Measurements from ENCODE around the gene NHEJ1. TPM values are rescaled to one million over a fixed set of nuclear protein-coding genes. Genes with fewer than 3 reads are reported as not detected.

The NHEJ1 gene
- total RNA-seq, 1 experiment from 2014 or later, result 28.4 TPM

DNA sequence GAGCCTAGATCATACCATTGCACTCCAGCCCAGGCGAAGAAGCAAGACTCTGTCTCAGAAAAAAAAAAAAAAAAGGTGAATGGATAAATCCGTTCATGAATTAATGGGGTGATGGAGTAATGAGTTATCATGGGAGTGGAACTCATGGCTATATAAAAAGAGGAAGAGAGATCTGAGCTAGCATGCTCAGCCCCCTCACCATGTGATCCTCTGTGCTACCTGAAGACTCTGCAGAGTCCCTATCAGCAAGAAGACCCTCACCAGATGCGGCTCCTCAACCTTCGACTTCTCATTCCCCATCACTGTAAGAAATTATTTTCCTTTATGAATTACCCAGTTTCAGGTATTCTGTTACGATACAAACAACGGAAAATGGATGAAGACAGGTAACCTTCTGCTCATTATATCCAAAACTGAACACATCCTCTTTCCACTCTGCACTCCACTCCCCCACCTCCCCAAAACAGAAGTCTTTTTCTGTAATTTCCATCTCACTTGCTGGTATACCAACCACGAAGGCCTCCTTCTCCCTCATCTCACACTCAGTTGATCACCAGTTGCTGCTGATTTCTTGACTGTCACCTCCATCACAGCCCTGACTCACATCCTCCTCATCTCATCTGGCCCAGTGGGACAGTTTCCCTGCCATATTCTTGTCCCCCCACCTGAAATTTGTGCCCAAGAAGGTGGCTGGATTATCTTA is 26.3 kb upstream of the NHEJ1 start:
- in situ Hi-C loops (cut with HindIII; ENCODE audit: low pct_unique_long_range_greater_than_20kb, low sequenced_read_pairs), result no loop called here

GRCh38 chr2:219184121-219184520 is 23.5 kb upstream of the NHEJ1 start:
- no peak for DNase-seq (ENCODE audit: low read depth, low spot score)
- in situ Hi-C loops (cut with HindIII; ENCODE audit: low pct_unique_long_range_greater_than_20kb, low sequenced_read_pairs), result no loop called here

More for the DNA sequence above, 26.3 kb upstream of the NHEJ1 start:
- no peak for DNase-seq (ENCODE audit: low read depth, low spot score)

DNA sequence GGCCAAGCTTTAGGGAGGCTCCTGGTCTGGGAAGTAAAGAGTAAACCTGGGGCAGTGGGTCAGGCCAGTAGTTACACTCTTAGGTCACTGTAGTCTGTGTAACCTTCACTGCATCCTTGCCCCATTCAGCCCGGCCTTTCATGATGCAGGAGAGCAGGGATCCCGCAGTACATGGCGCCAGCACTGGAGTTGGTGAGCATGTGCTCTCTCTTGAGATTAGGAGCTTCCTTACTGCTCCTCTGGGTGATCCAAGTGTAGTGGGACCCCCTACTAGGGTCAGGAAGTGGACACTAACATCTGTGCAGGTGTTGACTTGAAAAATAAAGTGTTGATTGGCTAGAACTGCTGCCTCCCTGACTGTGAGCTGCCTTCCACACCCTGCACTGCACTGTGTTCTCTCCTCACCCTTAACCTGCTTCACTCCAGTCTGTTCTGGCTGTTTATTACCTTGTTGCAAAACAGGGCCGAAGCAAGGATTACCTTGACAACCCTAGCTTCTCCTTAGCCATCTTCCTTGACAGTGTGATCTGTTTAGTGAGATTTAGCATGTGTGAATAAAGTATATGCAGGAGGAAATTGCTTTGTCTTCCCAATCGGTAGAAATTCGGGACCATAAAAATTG is 22.6 kb upstream of the NHEJ1 start:
- no peak for DNase-seq (ENCODE audit: low read depth, low spot score)
- in situ Hi-C loops (cut with HindIII; ENCODE audit: low pct_unique_long_range_greater_than_20kb, low sequenced_read_pairs), result no loop called here

GRCh38 chr2:219182331-219183150 is 21.9 kb upstream of the NHEJ1 start:
- in situ Hi-C loops (cut with HindIII; ENCODE audit: low pct_unique_long_range_greater_than_20kb, low sequenced_read_pairs), result no loop called here

GRCh38 chr2:219181531-219181930 is 20.9 kb upstream of the NHEJ1 start:
- no peak for DNase-seq (ENCODE audit: low read depth, low spot score)
- in situ Hi-C loops (cut with HindIII; ENCODE audit: low pct_unique_long_range_greater_than_20kb, low sequenced_read_pairs), result no loop called here

More at GRCh38 chr2:219182331-219183150, 21.9 kb upstream of the NHEJ1 start:
- no peak for DNase-seq (ENCODE audit: low read depth, low spot score)

DNA sequence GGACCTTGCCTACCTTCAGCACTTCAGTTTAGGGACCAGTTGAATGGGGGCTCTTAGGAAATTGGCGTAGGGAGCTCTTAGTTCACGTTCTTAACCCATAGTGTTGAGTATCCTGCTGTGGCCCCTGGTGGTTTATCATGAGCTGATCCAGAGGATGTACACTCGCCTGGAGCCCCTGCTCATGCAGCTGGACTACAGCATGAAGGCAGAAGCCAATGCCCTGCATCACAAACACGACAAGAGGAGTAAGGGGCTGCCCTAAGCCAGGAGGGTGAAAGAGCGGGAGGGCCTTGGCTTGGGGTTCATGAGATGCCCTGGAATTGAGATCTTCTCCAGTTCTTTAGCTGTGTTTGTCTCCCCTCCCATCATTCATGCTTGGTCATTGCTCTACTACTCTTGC is 20.3 kb upstream of the NHEJ1 start:
- DNase-seq (ENCODE audit: low read depth, low spot score), result no peak
- in situ Hi-C loops (cut with HindIII; ENCODE audit: low pct_unique_long_range_greater_than_20kb, low sequenced_read_pairs), result no loop called here

GRCh38 chr2:219179601-219180465 is 19.2 kb upstream of the NHEJ1 start:
- DNase-seq (ENCODE audit: low read depth, low spot score), result no peak
- in situ Hi-C loops (cut with HindIII; ENCODE audit: low pct_unique_long_range_greater_than_20kb, low sequenced_read_pairs), result no loop called here

- DNase-seq (ENCODE audit: low read depth, low spot score), result peak; percentile 26
- in situ Hi-C loops (cut with HindIII; ENCODE audit: low pct_unique_long_range_greater_than_20kb, low sequenced_read_pairs), result no loop called here
These were observed 18.0 kb upstream of the NHEJ1 start for GRCh38 chr2:219178377-219179175.

- peak; percentile 85 for DNase-seq (ENCODE audit: low read depth, low spot score)
- in situ Hi-C loops (cut with HindIII; ENCODE audit: low pct_unique_long_range_greater_than_20kb, low sequenced_read_pairs), result no loop called here
These were observed 17.1 kb upstream of the NHEJ1 start, which contains the start of gene RETREG2 for GRCh38 chr2:219177552-219178376. TSS of gene RETREG2 (plus strand) at chr2:219178275. CDS start at chr2:219178353, 78 bp downstream.

GRCh38 chr2:219176818-219177551 is 16.4 kb upstream of the NHEJ1 start, which contains the start of gene CNPPD1:
TSS of gene CNPPD1 (minus strand) at chr2:219176925. CDS start at chr2:219176828, 97 bp downstream.
- in situ Hi-C loops (cut with HindIII; ENCODE audit: low pct_unique_long_range_greater_than_20kb, low sequenced_read_pairs), result no loop called here

GRCh38 chr2:219175928-219176817 is 15.6 kb upstream of the NHEJ1 start:
- in situ Hi-C loops (cut with HindIII; ENCODE audit: low pct_unique_long_range_greater_than_20kb, low sequenced_read_pairs), result no loop called here

More at GRCh38 chr2:219176818-219177551, 16.4 kb upstream of the NHEJ1 start, which contains the start of gene CNPPD1:
- peak; percentile 78 for DNase-seq (ENCODE audit: low read depth, low spot score)

DNA sequence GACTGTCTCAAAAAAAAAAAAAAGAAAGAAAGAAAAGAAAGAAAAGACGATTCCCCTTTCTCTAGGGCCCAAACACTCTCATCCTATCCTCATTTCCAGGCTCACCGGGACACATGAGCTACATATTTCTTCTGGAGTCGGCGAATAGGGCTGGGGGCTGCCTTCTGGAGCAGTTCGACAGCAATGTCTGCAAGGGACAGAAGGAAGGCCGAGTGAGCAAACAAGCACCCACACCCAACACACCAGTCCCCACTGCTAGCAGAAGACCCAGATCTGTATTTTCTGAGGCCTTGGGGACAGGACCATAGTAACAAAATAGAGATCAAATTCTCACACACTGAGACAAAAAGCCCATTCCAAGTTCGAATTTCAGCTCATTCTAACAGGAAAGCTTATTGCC is 14.9 kb upstream of the NHEJ1 start:
- in situ Hi-C loops (cut with HindIII; ENCODE audit: low pct_unique_long_range_greater_than_20kb, low sequenced_read_pairs), result no loop called here
- DNase-seq (ENCODE audit: low read depth, low spot score), result no peak

More at GRCh38 chr2:219175928-219176817, 15.6 kb upstream of the NHEJ1 start:
- peak; percentile 30 for DNase-seq (ENCODE audit: low read depth, low spot score)

- no peak for DNase-seq (ENCODE audit: low read depth, low spot score)
- in situ Hi-C loops (cut with HindIII; ENCODE audit: low pct_unique_long_range_greater_than_20kb, low sequenced_read_pairs), result no loop called here
These were observed 14.2 kb upstream of the NHEJ1 start for GRCh38 chr2:219174801-219175200.

- no peak for DNase-seq (ENCODE audit: low read depth, low spot score)
- in situ Hi-C loops (cut with HindIII; ENCODE audit: low pct_unique_long_range_greater_than_20kb, low sequenced_read_pairs), result no loop called here
These were observed 13.5 kb upstream of the NHEJ1 start for GRCh38 chr2:219174146-219174545.
